Psoas muscle (tissue), 8 donors: Measurements from ENCODE around the gene SAMD10. TPM values are rescaled to one million over a fixed set of nuclear protein-coding genes. Genes with fewer than 3 reads are reported as not detected.

Experiments
- ATAC-seq, 4 donors: fragments of 200-7000 bp; cut with Tn5 transposase; one replicate each; pipeline ENCODE4 v1.9.1; 2020; ENCODE audit warnings: moderate library complexity in 3 of 4, mild to moderate bottlenecking in 2 of 4
- DNase-seq, 2 donors: peaks; one replicate each; pipeline ENCODE4 v3.0.0-alpha.2; 2020
- H3K27ac ChIP-seq: fragments of 200-600 bp; one replicate; pipeline ENCODE4 v1.8.0; 2022
- H3K27me3 ChIP-seq, 3 donors: fragments of 200-600 bp in 1 of 3; one replicate each; pipeline versions ENCODE4 v1.6.1 to v1.8.0; 2013 to 2022; ENCODE audit warnings: low read length in 2 of 3, mild to moderate bottlenecking in 2 of 3, moderate library complexity in 1 of 3; ENCODE audit not compliant: insufficient read depth in 3 of 3
- H3K36me3 ChIP-seq, 2 donors: fragments of 200-600 bp in 1 of 2; one replicate each; pipeline versions ENCODE4 v1.6.1 to v1.8.0; 2013 to 2022; ENCODE audit warnings: low read depth in 1 of 2, mild to moderate bottlenecking in 1 of 2, moderate library complexity in 1 of 2; ENCODE audit not compliant: insufficient read depth in 1 of 2
- H3K4me1 ChIP-seq: fragments of 200-600 bp; one replicate; pipeline ENCODE4 v1.8.0; 2022
- H3K4me3 ChIP-seq: fragments of 200-600 bp; one replicate; pipeline ENCODE4 v1.8.0; 2022; ENCODE audit warnings: mild to moderate bottlenecking
- H3K9me3 ChIP-seq: fragments of 200-600 bp; one replicate; pipeline ENCODE4 v1.8.0; 2022
- CTCF ChIP-seq: fragments of 200-600 bp; IDR thresholded peaks from one replicate; pipeline ENCODE4 v1.8.0; 2022; ENCODE audit warnings: antibody characterized with exemption
- WGBS, 3 donors: extraction: QIAGEN DNeasy Blood & Tissue Kit; methylation state at CpG; one replicate each; pipeline versions ENCODE4 v1.1.6 to v1.1.7; 2013; 5-methylcytosine and 5-hydroxymethylcytosine counted together
- intact Hi-C, 2 donors: fragments of 100-400 bp; cut with DNase I; formaldehyde crosslinking; loops; one replicate each; pipeline versions ENCODE4 v1.11.0 to v1.14.2; 2022
- polyA plus RNA-seq, 3 donors: library from polyadenylated mRNA; stranded (reverse); fragments of 200-250 nt; gene quantifications; one replicate each; pipeline ENCODE4 v1.2.3, GENCODE V29; 2013
- total RNA-seq, 4 donors: library from RNA; stranded (reverse); fragmentation: NEBNext Ultra II Directional in 2 of 4; extraction: Animal tissue kit (Norgen Biotek cat#: 25700) in 2 of 4; gene quantifications; one replicate each; pipeline versions ENCODE4 v1.2.1 to v1.2.4, GENCODE V29; 2021 to 2023
- donor health status: healthy with polysubstance abuse.
- donor health status: DM: no; HTN: no; CAD: no; lungs with moderate emphysema.
- donor health status: Bipolar disorder and iron deficiency.
- donor health status: healthy.
- donor health status: DM: yes; HTN: yes; CAD: no.
- donor health status: DM: no; HTN: no; CAD: no.
- donor health status: DM: no; HTN: no; CAD: no.
- donor health status: DM: yes; HTN: yes; CAD: no.

The SAMD10 gene
- total and polyA plus RNA-seq, 7 donors = 0.32 to 5.5 (median 0.56) TPM

GRCh38 chr20:63974402-63975200, 4.8 kb downstream of the SAMD10 start:
- Histone ChIP-seq H3K4me1 (peaks cover 5% of the 10 kb centered on the region), H3K27me3 (peaks cover 0 to 1% (median 0%) of the 10 kb centered on the region in 3 donors), H3K36me3 (no peaks in the 10 kb centered on the region), H3K9me3 (no peaks in the 10 kb centered on the region), H3K27ac (no peak overlapping the region), H3K4me3 (no peak overlapping the region)
- ATAC-seq (no peak), DNase-seq (no peak)
- WGBS, 3 donors = 62 to 74% (median 67%) methylated on average over 19 of the region's 19 CpGs
- TF ChIP-seq CTCF = no peak
- intact Hi-C loops = loop anchor here (1.0 to 5.0 kb wide), 4 partner anchors 65 to 437 kb away; partner anchors contain the start of gene PTK6 (in 1 of the 2)

- ATAC-seq (peak; percentile 86 to 89 (median 86)), DNase-seq (peak; percentile 89 to 95)
- H3K9me3 ChIP-seq = no peaks in the 10 kb centered on the region
- H3K4me3 ChIP-seq = peak overlapping the region; percentile 59
- intact Hi-C loops = loop anchor here (1.0 to 5.0 kb wide), 4 partner anchors 65 to 437 kb away; partner anchors contain the start of gene PTK6 (in 1 of the 2)
- TF ChIP-seq CTCF = peak; percentile 99
- WGBS, 3 donors = 11% methylated on average over 35 to 37 of the region's 37 CpGs
- H3K27ac ChIP-seq = peak overlapping the region; percentile 46
- H3K36me3 ChIP-seq = no peaks in the 10 kb centered on the region
- no peaks in the 10 kb centered on the region for H3K27me3 ChIP-seq
- peaks cover 7% of the 10 kb centered on the region for H3K4me1 ChIP-seq
Measured at GRCh38 chr20:63973636-63974401, 5.6 kb downstream of the SAMD10 start.

- no peak overlapping the region for H3K27ac ChIP-seq
- no peak overlapping the region for H3K4me3 ChIP-seq
- intact Hi-C loops = loop anchor here (5.0 kb wide), 2 partner anchors 186 to 436 kb away; partner anchors contain the start of gene PTK6 (in 1 of the 2)
Measured at GRCh38 chr20:63973160-63973479, 6.3 kb downstream of the SAMD10 start.

More at GRCh38 chr20:63973160-63973479, 6.3 kb downstream of the SAMD10 start:
- no peaks in the 10 kb centered on the region for H3K27me3 ChIP-seq
- peaks cover 10% of the 10 kb centered on the region for H3K4me1 ChIP-seq
- no peaks in the 10 kb centered on the region for H3K36me3 ChIP-seq
- H3K9me3 ChIP-seq = no peaks in the 10 kb centered on the region
- no peak for TF ChIP-seq CTCF
- ATAC-seq = no peak
- no peak for DNase-seq
- WGBS, 3 donors = 91 to 95% (median 94%) methylated on average over 3 of the region's 3 CpGs
